ENCODE measurements around the gene PTPRM.

Gene PTPRM

DNA sequence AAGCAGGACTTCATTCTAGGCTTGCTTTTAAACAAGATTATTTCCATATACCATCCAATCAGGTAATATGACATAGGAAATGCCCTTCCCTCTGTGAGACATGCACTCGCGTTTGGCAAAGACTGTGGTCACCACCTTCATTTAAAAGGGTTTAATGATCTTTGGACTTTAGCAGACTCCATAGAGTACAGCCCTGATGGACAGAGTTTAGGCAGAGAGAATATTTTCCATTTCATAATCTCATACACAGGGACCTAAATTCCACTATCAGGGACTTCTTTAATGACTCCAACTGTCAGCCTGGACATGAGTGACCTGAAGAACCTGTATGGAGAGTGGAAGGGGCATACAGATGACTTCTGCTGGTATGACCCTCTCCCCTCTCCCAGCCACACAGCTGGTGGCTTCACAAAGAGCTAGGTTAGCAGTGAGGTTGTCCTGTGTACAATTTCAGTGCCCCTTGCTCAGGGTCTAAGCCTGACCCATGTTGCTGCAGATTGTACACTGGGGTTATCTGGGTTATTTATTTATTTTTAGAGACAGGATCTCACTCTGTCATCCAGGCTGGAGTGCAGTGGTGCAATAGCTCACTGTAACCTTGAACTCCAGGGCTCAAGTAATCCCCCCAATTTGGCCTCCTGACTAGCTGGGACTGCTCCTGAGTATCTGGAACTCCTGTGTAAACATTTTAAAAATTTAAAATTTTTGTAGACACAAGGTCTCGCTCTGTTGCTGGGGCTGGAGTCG is 59.2 kb downstream of the PTPRM start:
- DNase-seq (ENCODE audit: low read depth in 1 of 2, low spot score in 1 of 2), result no peak

DNA sequence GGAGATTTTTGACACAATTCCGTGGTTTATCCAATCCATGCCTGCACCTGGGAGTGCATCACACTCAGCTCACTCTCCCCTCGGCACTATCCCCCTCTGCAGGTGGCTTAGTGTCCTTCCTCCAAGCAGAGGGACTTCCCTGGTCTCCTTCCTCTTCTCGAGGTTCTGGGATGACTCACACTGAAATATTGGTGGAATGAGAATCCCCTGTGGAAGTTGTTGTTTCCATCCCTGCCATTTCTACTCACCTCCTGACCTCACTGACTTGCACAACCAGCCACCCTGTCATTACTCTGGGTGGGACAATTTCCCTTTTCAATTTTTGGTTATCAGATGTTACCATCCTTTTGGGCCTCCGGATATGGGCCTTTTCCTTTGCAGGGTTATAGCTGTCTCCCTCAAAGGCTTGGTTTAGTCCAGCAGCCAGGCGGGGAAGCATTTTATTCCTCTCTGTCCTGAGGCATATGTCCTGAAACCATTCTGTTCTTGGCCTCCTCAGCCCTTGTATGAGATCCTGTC is 59.9 kb downstream of the PTPRM start:
- DNase-seq (ENCODE audit: low read depth in 1 of 2, low spot score in 1 of 2), result no peak

DNA sequence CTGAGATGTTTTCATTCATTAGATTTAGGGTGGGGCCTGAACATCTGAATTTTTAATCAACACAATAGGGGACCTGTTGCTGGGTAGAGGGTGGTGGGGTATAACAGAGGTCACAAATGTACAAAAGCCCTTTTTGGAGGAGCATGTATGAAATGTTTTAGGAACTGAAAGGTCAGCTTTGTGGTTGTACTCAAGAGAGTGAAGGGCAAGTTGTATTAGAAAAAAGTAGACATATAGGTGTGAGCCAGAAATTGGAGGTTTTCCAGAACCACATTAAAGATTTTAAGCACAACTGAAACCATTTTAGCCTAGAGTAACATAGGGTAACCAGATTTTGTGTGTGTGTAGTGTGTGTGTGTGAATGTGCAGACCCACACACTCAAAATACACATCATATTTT is 62.3 kb downstream of the PTPRM start:
- DNase-seq (ENCODE audit: low read depth in 1 of 2, low spot score in 1 of 2), result no peak

DNA sequence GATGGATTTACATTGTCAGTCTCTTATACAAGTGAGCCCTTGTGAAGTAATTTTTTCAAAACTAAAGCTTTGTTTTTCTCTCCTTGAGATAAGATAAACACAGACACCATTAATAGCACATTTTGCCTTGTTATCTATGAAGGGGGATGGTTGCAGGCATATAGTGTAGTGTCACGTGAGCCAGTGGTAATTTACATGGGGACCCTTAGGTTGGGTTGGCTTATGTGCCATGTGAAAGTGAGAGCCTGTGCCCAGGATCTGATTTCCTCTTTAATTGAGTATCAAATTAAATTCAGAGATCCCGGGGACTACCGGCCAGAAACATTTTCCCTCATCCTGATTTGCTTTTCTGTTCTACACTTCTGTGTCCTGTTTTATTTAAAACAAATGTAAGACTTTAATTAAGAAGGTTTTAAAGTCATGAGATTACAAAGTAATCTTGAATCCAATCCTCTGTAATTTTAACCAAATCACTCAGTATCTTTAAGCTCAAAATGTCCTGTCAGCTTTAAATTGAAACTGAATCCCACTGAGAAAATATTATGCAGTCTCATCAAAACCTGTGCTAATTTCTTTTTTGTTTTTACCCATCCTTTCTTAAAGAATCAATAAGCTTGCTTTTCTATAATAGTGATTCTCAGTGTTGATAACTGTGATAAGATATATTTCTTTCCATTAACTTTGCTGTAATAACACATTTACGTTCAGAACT is 63.8 kb downstream of the PTPRM start:
- DNase-seq (ENCODE audit: low read depth in 1 of 2, low spot score in 1 of 2), result no peak

DNA sequence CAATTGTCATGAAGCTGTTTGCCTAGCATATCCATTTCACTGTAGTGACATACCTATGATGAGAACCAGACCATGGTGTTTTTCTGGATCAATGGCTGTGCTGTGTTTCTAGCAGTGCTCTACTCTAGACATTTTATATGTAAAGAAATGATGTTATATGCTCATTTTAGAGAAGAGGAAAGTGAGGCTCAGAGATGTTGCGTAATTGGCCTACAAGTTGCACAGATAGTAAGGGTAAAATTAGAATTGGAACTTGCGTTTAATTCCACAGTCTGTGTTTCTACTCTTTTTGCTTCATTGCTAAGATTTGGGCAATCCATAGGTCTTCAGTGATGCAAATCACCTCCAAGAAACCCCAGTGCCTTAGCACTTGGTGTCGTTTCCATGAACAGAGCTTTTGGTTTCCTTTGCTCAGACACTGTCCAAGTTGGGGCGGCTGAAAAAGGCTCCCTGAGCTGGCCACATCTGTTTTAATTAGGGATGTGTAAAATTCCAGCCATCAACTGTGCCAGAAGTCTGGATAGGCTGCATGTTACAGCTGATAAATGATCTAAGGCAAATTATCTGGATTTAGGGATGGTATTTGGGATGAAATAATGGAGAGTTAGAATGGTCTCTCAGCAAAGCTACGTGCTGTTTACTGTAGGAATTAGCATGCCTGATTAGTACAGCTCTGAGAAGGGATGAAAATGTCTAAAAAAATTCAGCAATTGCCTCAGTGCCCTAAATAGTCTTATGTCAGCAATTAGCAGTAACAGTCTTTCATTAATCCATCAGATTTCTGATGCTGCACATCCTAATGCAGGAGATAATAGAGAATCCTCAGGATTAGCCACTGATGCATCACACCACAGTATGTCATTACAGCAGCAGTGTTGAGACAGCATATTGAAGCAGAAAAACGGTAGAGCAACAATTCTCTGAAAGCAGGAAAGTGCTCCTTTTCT is 65.3 kb downstream of the PTPRM start:
- DNase-seq (ENCODE audit: low read depth in 1 of 2, low spot score in 1 of 2), result no peak

DNA sequence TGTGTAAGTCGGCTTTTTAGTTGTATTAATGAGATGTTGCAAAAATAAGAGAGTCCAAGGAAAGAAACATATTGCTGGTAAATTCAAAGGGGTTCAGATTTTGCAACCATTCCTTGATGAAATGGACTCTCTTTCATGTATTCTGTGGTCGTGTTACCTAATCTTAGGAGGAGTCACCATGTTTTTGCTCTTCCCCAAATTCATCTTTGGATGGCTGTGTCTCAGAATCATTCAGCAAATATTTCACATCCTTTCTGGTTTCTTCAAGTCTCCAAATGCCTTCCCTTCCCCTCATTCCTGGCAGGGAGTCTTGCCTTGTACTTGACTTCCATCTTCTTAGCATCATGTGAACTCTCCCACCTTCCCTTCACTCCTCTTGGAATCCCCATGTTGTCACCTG is 66.1 kb downstream of the PTPRM start:
- no peak for DNase-seq (ENCODE audit: low read depth in 1 of 2, low spot score in 1 of 2)

DNA sequence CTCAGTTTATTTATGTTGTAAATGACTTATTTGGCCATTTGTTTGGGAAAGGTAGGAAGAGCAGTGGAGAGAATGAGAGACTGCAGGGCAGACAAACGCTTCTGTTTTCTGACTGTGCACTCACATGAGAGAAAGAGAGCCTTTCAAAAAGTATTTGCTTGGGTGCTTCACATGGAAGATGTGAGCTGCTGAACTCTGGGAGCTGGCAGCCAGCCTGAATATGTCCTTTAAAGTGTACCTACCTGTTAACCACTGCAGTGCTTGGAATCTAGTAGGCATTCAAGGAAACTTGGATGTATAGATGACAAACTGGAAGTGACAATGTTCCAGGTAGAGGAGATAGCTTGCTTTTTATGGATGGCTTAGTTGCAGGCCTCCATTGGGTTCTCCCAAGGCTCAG is 68.8 kb downstream of the PTPRM start:
- no peak for DNase-seq (ENCODE audit: low read depth in 1 of 2, low spot score in 1 of 2)

DNA sequence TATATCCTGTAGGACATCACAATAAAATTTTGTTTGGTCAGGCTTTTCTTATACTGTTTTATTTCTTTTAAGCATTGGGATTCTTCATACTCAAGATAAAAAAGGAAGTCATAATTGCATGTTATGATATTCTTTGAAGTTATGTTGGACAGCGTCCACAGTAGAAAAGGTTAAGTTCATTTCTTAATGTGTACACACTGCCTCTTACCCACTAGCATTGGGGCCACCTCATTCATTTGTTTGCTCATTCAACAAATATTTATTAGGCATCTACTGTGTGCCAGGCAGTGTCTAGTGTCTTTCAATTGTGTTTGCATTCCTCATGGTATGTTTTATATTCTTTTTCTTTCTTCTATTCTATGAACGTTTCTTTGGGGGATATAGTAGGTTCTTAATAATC is 70.2 kb downstream of the PTPRM start:
- DNase-seq (ENCODE audit: low read depth in 1 of 2, low spot score in 1 of 2), result no peak

DNA sequence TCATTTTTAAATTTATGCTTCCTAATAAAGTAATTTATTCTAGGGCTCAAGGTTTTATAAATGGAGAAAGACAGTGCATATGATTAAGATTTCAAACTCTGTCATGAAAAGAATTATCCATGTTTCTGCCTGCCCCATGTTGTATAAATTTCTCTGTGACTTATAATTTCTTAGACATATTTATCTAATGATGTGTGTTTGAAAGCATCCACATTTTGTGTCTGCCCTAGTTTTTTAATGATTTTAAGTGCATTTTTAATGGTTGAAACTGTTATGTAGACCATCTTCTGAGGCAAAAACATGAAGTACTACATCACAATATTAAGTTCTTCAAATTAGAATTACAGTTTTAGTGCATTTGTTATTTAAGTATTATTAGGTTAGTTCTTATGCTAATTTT is 71.2 kb downstream of the PTPRM start:
- DNase-seq (ENCODE audit: low read depth in 1 of 2, low spot score in 1 of 2), result no peak

DNA sequence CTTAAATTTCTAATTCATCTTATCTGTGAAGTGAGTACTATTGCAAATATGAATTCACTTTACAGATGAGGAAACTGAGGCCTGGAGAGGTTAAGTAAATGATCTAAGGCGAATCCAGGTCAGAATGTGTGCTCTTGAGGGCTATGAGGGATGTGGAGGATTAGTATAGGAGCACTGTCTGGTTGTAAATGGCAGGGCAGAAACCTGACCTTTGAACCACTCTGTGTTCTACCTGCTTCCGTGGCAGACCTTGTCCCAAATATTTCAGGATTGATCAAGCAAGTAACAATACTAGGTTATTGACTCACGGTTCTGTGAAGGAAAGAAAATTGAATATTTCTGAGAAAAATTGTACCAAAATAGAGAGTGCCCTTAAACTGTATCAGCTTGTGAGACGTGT is 74.7 kb downstream of the PTPRM start:
- no peak for DNase-seq (ENCODE audit: low read depth in 1 of 2, low spot score in 1 of 2)

DNA sequence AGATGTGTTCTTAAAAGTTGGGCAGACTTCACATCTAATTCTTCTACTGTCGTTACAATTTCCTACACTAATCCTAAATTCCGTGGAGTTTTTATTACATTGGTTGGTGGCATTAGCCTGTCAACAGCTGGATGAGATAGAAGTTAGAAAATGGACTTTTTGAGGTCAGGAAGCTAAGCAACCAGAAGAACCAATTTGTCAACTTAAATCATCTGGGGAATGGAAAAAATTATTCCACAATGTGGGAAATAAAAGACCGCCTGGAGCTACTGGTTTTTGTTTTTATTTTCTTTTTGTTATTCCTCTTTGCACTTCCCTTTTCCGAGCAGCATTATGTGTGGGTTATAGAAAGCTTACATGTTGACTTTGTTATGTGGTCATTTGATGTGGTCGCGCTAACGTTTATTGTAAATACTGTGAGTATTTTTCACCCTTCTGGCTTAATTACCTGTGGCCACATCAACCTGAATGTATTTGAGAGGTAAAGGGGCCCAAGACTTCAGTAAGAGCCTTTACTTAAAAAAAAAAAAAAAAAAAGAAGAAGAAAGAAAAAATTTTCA is 75.3 kb downstream of the PTPRM start:
- no peak for DNase-seq (ENCODE audit: low read depth in 1 of 2, low spot score in 1 of 2)

DNA sequence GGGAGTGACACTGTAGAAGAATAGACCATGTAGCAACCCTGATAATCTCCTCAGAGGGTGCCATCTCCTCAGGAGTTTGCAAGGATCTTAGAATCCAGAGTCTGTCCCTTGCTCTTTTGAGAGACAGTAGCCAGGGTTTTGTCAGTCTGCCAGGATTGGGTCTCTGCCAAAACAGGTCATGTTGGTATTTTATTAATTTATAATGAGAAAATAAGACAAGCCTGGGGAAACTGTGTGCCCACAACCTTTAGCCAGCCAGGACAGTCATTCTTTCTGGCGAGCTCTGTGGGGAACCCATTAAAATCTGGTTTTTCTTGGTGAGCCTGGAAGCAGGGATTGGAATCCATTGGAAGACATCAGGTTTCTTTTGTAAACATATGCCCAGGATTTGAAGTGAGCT is 78.6 kb downstream of the PTPRM start:
- DNase-seq (ENCODE audit: low read depth in 1 of 2, low spot score in 1 of 2), result no peak

DNA sequence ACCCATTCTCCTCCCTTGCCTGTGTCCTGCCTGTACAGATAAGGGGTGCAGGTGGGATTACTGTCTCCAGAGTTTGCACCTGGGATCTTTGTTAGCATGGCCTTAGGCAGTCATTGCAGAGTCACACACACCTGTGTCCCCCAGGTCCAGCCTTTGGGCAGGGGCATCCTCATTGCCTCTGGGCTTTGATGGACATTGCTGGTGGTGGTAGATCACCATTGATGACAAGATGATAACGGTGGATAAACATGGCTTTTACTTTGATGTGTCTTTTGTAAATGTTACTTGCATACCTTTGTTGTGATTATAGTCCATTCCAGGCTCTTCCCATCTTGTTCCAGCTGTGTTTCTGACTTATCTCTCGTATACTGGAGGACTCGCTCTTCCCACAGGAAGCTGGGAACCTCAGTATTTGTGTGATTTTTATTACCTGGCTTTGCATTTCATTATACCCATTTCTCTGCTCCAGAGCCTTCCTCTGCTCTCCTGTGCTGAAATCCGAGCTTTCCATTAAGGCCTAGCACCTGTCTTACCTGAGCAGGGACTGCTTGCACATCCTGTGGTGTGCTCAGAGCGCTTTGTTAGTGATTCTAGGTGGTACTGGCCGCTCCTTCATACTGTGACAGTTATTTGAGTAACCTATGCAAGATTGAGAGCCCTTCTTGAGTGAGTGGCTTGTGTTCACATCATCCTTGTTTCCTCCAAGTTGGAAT is 79.2 kb downstream of the PTPRM start:
- no peak for DNase-seq (ENCODE audit: low read depth in 1 of 2, low spot score in 1 of 2)

DNA sequence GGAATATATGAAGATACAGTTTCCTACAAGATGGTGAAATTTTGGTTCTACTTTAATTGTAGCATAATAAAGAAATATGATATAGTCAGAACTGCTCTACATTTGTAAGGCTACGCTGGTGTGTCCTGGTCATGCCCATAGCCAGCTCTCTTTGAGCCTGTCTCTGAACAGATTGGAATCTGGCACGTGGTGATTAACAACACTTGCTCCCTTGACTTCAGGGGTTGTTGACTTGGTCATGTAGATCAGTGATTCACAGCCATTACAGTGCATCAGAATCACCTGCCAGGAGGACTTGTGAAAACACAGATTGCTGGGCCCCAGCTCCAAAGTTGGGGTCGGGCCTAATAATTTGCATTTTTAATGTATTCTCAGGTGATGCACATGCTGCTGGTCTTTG is 80.4 kb downstream of the PTPRM start:
- DNase-seq (ENCODE audit: low read depth in 1 of 2, low spot score in 1 of 2), result no peak

DNA sequence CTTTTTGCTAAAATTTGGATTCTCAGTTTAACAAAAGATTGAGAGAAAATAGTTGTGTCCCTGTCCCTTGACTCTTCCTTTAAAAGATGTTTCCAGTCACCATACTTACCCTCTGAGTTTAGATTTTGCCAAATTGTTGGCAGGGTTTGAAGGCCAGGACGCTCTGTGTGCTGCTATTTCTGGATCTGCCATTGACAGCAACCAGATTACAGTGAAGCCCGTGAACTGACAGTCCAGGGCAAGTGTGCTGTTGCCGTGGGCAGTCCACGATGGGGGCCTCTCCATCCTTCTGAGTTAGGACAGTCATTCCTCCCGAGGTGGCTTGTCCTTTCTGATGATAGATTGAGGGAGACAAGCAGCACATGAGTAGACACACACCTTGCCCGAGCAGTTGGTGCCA is 89.9 kb downstream of the PTPRM start:
- DNase-seq (ENCODE audit: low read depth in 1 of 2, low spot score in 1 of 2), result no peak

DNA sequence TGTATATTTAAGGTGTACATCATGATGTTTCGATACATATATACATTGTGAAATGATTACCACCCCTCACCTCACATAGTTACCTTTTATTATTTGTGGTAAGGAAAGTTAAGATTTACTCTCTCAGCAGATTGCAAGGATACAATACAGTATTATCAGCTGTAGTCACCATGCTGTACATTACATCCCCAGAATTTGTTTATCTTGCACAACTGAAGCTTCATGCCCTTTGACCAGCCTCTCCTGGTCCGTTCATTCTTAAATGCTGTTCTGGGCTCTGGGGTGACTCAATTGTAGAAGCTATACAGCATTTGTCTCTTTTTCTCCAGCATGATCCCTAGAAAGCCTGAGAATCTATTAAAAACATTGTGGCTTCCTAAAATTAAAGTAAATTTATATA is 90.8 kb downstream of the PTPRM start:
- no peak for DNase-seq (ENCODE audit: low read depth in 1 of 2, low spot score in 1 of 2)

DNA sequence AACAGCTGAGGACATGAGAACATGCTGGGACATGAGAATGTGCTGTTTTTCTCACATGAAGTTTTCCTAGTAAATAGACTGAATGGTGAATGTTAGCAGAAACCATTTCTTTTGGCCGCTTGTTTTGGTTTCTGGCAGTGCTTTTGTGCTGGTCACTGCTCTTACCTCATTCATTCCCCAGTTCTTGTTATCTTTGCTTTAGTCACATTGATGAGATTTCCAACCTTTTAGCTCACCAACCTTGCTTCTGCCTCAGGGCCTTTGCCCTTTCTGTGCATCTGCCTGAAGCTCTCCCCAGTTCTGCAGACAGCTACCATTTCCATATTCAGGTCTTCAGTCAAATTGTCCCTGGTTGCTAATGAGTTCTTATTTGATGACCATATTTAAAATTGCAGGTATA is 91.6 kb downstream of the PTPRM start:
- no peak for DNase-seq (ENCODE audit: low read depth in 1 of 2, low spot score in 1 of 2)

DNA sequence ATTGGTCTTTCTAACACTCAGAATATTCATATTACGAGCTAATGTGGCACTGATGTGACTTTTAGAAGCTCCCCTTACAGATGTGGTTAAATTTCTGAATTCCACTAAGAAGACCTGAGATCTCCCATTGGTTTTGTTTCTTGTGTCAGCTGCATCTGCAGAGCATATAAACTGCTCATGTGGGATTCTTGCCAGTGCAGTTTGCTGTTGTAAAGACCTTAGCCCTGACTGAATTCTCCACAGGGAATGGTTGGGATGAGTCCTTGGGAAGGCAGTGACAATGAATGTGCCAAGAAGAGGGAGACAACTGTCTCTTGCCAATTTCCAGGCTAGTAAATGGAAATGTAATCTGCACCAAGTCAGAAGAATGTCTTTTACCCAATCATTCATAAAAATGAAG is 94.1 kb downstream of the PTPRM start:
- DNase-seq (ENCODE audit: low read depth in 1 of 2, low spot score in 1 of 2), result no peak

DNA sequence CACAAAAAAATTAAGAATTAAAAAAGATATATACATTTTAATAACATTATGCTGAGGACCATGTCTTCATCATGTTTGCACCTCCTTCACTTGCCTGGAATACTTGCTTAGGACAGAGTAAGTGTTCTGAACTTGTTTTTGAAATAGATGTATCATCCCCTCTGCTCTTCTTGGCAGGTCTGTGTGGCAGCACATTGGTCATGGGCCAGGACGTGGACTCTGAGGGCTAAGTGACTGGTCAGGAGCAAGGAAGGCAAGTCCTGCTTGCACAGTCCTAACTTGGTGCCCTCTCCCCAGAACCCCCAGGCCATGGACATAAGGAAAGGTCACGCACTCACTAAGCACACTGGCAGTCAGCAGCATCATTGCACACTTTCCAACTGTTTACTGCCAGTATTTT is 95.8 kb downstream of the PTPRM start:
- no peak for DNase-seq (ENCODE audit: low read depth in 1 of 2, low spot score in 1 of 2)

DNA sequence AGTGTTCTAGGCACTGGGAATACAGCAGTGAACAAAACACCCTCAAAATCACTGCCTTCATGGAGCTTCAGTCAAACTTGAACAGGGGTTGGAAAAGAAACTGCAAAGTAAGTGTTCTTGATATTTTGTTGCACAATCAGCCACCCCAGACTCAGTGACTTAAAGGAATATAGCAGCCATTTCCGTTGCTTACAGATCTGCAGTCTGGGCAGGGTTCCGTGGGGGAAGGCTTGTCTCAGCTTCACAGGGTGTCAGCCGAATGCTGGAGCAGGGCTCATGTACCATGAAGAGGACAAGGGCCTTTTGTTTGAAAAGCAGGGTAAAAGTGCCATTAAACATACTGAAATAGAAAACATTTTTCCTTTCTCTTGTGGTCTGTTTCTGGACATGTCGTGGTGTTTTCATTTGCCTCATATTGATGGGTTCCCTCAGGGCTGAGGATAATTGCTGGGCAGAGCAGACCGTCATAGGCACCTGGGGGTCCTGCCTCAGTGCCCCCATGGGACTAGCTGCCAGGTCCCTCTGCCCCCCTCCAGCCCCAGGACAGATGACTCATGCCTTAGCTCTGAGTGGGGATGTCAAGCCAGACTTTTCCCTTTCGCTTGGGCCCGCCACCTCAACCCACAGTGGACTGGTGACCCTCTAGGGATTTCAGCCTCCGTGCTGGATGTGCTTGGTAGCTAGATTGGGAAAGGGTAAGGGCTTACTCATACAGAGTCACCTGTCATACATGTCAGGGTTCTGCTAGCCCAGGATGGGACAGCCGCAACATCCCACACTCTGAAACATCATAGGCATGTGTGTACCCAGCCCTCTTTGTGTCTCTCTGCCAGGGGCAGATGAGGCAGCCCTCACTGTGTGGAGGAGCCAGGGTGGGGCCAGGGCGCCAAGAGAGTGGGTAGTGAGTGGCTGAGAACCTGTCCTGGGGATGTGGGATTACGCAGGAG is 96.5 kb downstream of the PTPRM start:
- DNase-seq (ENCODE audit: low read depth in 1 of 2, low spot score in 1 of 2), result no peak

Data from activated CD4-positive, alpha-beta T cell treated with anti-CD3 and anti-CD28 coated beads, Interleukin-2, amount 50 U/mL, for 24 hours (primary cell).